Right kidney (tissue), 1 donor: ENCODE measurements around the gene TUBGCP6.

ENCODE experiments used
- DNase-seq: peaks from one replicate; pipeline ENCODE4 v3.0.0-alpha.2; 2016

The TUBGCP6 gene

DNA sequence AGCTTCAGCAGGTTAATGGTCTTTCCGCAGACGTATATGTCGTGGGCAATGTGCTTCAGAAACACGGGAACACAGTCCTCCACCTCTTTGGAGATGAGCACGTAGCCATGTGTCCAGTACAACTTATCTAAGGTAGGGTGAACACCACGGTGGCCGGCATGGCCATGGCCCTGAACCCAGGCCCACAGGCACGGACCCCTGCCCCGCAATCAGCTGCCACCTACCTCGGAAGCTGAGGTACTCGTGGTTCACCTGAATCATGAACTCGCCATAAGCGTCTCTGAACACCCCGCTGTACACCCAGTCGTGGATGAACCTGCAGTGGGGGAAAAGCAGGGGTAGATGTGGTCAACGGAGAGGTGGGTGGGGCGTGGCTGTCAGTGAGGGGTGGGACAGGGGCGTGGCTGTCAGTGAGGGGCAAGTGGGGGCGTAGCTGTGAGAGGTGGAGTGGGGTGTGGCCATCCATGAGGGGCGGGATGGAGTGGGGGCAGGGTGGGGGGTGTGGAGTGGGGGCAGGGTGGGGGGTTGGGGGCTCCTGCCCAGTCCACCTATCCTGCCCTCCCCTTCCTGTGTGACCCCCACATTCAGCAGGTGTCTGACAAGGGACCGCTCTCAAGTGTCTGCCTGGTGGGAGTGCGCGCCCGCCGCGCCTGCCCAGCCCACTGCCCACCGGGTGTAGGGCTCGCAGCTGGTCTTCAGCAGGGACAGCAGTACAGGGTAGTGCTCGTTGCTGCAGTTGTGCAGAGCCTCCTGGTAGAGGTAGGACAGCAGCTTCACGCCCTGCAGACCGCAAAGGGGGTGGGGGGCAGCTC lies 18.6 kb downstream of the TUBGCP6 start:
- DNase-seq = no peak

DNA sequence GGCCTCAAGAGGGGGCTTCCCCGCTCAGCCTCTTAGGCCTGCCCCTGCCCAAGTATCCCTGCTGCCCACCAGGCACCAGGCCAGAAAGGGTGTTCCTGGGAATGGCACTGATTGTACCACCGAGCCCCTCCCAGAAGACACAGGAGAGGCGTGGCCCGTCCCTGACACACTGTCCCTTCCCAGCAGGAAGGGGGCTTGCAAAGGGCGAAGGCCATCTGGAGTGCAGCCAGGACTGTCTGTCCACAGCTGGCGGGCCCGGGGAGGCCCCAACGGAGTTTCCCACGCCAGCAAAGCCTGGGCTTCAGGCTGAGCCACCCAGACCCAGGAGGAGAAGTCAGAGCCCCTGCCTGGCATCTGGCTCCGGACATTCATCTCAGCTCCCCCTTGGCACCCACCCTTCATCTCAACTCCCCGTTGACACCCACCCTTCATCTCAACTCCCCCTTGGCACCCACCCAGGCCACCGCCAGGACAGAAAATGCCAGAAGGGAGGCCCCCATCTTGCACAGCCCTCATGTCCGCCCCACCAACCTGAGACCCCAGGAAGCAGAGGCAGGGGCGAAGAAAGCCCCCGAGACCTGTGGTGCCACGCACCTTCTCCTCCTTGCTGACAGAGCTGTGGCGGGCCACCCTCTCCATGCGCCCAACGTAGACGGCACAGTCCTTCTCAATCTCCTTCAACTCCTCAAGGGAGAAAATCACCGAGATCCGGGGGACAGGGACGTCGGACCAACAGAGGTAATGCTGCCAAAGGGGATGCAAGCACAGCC lies 19.4 kb downstream of the TUBGCP6 start:
- DNase-seq = no peak

DNA sequence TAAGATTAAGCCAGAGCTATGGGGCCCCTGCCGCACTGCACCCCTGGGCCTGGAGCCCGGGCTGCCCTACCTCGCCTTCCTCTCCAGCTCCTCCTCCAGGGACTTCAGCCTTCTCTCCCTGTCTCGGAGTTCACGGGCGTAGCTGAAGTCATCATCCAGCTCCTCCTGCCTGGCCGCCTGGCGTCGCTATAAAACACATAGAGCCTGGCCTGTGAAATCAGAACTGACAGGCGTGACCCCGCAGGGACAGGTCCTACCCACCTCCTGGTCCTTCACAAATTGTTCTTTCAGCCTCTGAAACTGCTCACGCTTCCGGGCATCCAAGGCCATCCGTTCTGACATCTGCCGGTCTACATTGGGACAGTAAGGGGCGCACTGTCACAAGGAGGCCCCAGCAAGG lies 20.8 kb downstream of the TUBGCP6 start:
- no peak for DNase-seq

DNA sequence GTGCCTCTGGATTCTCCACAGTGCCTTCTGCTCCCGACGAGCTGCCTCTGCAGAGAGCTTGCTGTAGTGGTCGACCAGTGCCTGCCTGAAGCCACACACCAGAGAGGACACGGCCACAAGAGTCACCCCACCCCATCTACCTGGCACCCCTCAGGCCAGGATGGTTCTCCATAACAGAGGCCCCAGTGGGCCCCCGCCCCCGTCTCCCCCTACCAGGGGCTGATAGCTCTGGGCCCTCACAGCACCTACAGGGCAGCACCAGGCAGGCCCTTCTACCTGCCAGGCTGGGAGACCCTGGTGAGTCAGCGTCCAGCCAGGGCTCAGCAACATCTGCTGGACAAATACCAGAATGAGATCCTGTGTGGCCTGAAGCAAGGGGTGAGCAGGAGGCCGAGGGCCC lies 22.3 kb downstream of the TUBGCP6 start:
- no peak for DNase-seq

DNA sequence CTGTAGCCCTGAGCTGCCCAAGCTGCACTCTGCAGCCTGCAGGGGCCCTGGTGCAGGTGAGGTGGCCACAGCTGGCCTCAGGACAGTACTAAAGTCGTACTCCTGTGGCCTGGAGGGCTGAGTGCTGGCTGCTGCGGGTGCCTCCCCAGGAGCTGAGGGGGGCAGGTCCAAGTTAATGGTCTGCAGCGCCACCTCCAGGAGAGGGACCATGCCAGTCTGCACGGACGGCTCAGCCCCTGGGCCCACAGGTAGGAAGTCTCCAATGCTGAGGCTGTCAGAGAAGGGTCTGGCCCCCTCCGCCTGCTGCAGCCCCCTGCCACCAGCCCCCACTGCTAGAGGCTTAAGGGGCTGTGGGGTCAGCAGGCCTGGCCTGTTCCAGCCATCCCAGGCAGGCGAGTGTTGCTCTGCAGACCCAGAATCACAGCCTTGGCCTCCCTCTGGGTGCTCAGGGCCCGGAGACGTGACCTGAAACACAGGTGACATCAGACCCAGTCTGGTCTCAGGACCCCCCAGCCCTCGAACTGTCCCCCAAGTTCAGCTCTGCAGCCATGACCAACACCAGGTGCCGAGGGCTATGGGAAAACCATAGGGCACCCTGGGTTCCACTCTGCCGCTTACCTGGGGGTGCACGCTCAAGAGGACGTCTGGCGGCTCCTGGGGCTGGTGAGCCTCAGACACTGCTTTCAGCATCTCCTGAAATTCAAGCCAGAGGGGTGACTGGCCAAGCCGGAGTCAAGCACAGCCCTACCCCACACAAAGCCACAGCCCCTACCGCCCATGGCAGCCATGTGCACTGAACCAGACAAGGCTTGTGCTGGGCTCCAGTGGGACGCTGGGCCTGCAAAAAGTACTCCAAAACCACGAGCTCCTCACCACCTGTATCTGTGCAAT lies 23.2 kb downstream of the TUBGCP6 start:
- no peak for DNase-seq

DNA sequence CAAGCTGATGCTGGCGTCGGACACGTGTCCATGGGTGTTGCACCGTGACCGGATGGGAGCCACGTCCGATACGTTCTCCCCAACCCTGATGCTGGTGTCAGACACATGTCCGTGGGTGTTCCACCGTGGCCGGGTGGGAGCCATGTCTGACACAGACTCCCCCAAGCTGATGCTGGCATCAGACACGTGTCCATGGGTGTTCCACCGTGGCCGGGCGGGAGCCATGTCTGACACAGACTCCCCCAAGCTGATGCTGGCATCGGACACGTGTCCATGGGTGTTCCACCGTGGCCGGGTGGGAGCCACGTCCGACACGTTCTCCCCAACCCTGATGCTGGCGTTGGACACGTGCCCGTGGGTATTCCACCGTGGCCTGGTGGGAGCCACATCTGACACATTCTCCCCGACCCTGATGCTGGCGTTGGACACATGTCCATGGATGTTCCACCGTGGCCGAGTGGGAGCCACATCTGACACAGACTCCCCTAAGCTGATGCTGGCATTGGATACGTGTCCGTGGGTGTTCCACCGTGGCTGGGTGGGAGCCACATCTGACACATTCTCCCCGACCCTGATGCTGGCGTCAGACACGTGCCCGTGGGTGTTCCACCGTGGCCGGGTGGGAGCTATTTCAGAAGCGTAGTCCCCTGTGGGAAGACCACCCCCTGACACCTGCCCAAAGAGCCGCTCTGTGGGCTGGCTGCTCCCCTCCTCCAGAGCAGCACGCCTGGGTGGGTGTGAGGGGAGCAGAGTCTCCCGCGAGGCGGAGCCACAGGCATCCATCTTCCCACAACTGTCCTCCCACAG lies 24.0 kb downstream of the TUBGCP6 start:
- DNase-seq = no peak

DNA sequence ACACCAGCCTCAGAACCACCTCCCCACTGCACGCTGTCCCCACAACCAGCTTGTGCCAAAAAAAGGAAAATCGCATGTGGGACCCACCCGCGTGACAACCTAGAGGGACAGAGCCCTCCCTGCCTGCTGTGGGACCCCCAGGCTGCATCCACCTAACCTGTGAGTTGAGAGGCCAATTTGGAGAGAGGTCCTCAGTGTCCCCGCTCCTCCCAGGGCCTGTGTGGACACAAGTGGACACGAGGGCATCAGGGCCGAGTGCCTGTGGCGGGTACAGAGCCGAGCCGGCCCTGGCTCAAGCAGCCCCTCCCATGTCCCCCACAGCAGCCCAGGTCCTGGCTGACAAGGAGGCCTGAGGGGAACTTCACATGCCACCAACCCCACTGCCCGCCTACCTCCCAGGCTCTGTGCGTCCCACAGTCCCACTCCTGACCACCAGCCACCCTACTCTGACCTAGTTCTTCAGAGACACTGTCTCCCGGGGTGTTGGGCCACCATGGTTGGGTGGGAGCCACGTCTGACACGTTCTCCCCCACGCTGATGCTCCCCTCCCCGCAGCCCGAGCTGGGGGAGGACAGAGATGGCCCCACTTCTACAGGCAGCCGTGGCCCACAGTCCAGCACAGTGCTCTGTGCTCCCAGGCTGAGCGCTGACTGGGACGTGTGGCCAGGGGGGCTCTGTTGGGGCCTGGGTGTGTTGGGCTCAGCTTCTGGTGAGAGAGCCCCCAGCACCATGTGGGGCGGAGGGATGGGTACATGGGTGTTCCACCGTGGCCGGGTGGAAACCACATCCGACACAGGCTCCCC lies 24.8 kb downstream of the TUBGCP6 start:
- no peak for DNase-seq

DNA sequence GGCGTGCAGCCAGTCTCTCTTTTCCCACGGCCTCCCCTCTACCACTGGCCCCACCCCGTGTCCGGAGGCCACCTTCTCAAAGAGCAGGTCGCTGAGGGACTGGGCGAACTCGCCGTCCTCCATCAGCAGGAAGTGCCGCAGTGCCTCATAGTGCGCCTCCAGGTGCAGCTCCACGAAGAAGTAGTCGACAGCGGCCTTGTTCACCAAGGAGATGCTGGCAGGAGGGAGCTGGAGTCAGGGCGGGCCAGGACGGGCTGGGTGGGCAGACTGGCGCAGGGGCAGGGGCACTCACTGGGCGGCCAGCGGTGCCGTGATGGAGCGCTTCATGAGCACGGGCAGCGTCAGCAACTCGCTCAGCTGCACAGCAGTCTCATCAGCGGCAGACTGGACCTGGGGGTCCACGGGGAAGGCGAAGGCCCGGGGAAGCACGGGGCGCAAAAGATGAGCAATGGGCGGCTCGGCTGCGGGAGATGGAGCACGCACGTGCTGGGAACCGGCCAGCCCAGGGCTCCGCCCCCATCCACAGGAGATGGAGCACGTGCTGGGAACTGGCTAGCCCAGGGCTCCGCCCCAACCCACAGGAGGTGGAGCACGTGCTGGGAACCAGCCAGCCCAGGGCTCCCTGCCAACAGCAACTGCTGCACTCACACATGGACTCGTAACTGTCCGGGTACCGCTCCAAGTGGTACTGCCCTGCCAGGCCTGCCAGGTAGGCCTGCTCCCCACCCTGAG lies 25.7 kb downstream of the TUBGCP6 start:
- DNase-seq = no peak

DNA sequence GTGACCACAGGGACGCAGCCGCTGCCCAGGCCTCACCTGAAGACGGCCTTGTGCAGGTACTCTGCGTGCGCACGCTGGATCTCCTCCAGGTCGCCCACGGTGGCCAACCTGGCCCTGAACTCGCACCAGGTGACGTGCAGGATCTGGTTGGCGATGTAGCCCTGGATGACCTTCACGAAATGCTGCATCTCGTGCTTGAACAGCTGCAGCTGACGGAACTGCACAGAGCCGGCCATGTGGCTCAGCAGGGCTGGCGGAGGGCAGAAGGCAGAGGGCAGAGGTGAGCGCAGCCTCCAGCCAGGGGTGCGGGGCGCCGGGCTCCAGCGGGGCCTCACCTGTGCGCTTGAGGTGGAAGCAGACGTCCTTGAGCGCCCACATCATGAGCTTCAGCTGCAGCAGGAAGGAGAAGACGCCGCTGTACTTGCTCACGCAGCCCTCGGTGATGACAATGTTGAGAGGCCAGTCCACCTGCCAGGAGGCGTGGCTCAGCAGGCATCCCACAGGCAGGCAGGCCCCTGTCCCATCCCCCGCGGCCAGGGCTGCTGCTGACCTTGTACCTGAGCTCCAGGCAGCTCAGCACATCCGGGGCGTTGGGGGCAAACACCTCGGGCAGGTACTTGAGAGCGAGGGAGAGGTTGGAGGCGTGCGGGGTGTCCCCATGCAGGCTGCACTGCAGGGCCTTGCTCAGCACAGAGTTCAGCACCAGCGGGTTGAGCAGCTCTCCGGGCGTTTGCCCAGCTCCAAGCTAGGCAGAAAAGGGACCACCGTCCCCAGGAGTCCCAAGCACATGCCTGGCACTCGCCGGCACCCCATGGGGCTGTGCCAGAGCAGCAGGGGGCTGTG lies 26.4 kb downstream of the TUBGCP6 start:
- no peak for DNase-seq

DNA sequence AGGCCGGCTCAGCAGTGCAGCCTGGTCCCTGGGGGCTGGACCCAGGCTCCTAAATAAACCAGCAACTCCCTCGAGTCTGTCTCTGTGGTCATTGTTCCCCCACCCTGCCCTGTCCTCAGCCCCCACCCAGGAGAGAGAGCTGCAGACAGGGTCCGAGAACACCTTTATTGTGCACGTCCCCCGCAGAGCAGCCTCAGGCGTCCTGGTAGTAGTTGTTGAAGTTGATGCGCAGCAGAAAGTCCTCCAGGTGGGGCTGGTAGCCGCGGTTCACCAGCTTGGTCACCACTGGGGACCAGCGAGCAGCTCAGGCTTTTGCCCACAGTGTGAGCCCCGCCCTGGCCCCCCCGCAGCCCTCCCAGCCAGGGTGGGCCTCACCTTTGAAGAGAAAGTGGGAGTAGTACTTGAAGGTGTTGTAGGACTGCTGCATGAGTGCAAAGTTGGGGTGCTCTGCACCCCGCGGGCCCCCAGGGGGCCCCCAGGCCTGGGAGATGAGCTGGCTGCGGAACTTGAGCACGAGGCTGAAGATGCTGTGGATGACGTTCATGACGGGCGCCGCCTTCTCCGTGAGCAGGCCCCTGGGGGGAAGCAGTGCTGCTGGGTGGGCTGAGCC lies 27.2 kb downstream of the TUBGCP6 start:
- no peak for DNase-seq

DNA sequence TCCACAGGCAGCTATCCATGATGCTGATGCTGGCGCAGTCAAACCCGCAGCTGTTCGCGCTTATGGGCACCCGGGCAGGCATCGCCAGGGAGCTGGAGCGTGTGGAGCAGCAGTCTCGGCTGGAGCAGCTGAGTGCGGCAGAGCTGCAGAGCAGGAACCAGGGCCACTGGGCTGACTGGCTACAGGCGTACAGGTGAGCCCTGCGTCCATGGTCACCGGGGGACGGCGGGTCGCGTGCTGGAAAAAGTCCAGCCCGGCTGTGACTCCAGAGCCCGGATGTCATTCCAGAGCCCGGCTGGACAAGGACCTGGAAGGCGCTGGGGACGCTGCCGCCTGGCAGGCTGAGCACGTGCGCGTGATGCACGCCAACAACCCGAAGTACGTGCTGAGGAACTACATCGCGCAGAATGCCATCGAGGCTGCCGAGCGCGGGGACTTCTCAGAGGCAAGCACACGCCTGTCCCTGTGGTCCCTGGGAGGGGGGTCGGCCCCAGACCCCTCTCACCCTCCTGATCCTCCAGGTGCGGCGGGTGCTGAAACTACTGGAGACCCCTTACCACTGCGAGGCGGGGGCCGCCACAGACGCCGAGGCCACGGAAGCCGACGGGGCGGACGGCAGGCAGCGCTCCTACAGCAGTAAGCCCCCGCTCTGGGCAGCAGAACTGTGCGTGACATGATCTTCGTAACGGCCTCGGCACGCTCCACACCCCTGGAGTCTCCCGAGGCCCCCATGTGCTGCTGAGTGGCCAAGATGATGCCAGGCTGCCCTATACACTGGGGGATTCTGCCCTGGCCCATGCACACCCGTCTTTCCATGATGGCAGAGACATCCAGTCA lies 27.9 kb downstream of the TUBGCP6 start:
- DNase-seq = no peak

DNA sequence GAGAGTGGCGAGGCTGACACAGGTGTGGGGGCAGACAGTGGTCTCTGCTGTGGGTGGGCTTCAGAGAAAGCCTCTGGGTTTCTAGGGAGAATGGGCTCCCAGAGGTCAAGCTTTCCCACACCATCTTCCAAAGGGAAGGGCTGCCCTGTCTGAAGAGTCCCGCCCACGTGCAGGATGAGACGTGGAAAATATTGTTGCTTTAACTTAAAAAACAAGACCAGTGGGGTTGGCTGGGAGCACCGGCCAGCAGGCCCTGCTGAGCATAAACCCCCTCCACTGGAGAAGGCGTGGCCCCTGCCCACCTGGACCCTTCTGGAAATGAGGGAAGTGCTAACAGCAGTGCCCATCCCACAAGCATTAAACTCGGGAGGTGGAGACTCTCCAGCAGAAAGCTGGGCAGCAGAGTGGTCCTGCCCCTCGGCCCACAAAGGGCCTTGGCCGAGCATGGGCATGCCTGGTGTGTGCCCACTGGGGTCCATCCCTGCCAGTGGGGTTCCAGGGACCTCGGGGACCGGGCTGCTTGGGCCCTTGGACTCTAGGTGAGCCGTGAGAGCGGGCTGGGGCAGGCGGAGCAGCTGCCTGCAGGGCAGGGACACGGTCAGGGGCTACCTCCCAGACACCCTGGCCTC lies 28.7 kb downstream of the TUBGCP6 start:
- DNase-seq = no peak

DNA sequence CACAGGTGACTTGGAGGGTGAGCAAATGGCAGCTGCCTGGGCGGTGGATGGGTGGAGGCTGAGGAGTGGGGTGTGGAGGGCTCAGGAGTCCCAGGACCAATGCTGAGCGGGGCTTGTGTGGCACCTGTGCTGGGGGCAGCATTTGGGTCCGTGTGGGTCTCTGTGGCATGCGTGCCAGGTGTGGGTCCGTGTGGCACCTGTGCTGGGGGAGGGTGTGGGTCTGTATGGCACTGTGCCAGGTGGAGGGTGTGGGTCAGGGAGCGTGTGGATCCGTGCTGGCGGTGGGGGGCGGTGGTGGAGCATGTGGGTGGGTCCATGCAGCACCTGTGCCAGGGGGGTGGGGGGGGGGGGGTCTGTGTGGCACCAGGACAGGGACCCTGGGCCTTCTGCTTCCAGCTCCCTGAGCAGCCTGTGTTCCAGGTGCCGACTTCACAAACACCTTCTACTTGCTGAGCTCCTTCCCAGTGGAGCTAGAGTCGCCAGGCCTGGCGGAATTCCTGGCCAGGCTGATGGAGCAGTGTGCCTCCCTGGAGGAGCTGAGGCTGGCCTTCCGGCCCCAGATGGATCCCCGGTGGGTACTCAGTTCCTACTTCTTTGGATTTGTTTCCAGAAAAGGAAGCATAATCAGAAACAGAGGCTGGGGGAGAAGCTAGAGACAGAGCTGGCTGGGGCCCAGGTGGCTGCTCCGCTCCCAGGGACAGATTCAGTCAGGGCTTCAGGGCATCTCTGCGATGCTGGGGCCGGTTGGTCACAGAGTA lies 29.3 kb downstream of the TUBGCP6 start:
- DNase-seq = no peak

DNA sequence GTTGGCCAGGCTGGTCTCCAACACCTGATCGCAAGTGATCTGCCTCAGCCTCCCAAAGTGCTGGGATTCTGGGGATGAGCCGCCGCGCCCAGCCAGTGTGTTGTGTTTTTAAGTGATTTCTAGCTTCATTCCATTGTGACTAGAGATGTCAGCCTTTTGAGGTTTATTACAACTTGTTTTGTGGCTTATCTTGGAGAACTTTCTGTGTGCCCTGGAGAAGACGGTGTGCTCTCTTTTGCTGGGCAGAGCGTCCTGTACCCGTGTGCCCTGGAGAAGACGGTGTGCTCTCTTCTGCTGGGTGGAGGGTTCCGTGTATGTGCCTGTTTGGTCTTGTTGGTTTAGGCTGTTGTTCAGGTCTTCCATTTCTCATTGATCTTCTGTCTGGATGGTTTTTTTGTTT lies 31.6 kb downstream of the TUBGCP6 start:
- no peak for DNase-seq

DNA sequence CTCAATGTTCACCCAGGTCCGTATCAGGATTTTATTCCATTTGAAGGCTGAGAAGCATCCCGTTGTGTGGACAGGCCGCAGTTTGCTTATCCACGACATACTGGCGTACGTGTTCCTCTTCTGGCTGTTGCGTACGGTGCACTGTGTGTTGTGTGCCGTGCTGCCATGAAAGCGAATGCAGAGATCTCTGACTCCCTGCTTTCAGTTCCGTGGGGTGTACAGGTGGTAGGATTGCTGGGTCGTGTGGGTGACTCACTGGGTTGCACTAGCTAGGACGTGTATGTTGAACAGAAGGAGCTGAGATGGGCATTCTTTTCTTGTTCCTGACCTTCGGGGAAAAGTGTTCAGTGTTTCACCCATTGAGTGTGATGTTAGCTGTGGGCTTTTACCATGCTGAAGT lies 33.7 kb downstream of the TUBGCP6 start:
- DNase-seq = no peak

DNA sequence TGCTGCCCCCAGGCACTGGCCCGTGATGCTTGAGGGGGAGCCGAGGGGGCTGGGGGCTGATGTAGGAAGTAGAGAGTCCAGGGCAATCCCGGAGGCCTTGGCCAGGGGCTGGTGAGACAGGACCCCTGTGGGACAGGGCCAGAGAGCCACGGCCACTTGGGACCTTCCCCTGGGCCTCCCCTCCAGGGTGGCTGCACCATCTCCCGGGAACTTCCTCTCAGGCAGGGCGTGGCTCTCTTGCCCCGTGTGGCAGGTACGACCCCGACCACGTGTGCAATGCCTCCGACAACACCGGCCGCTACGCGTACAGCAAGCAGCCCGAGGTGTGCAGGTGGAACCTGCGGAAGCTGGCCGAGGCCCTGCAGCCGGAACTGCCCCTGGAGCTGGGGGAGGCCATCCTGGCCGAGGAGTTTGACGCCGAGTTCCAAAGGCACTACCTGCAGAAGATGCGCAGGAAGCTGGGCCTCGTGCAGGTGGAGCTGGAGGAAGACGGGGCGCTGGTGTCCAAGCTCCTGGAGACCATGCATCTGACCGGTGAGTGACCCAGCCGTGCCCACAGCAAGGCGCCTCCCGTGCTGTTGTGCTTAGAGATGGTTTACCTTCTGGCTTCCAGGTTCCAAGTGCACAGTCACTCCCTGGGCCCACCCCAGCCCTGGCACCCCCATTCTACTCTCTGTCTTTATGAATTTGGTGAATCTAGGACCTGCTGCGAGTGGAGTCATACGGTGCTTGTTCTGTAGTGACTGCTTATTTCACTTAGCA lies 34.3 kb downstream of the TUBGCP6 start:
- DNase-seq = no peak
